Measurements from ENCODE around the gene PCSK6. TPM values are rescaled to one million over a fixed set of nuclear protein-coding genes. Genes with fewer than 3 reads are reported as not detected.

The PCSK6 gene
- polyA plus RNA-seq, 2 donors, result 5.4 to 6.5 TPM

DNA sequence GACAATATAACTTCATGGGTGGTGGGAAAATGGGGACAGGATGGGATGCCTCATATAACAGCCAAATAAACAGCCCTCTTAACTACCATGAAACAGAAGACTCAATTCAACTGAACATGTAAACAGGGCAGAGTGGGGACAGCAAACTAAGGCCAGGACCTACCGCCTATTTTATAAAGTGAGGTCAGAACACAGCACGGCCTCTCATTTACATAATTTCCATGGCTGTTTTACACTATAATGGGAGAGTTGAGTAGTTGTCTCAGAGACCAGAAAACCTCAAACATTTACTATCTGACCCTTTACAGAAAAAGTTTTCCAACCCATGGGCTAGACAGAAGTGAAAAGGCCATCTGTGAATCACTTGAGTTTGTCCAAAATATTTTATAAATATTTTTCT lies 137.8 kb downstream of the PCSK6 start:
- peaks cover 0 to 2% of the 10 kb centered on the region in 2 donors for H3K27me3 ChIP-seq (ENCODE audit: control insufficient read depth in 1 of 2, insufficient read depth in 2 of 2, low read length in 2 of 2)
- 69 to 81% methylated on average over 2 of the region's 2 CpGs for WGBS, 2 donors
- H3K4me1 ChIP-seq (ENCODE audit: control insufficient read depth in 2 of 2, insufficient read depth in 2 of 2, low read length in 1 of 2), result no peaks in the 10 kb centered on the region
- H3K9me3 ChIP-seq (ENCODE audit: control insufficient read depth in 2 of 2, insufficient read depth in 1 of 2, low read depth in 1 of 2, low read length in 1 of 2), result peaks cover 0 to 2% of the 10 kb centered on the region in 2 donors
- no peak overlapping the region for H3K4me3 ChIP-seq (ENCODE audit: low read depth in 1 of 2, low read length in 2 of 2)
- no peak overlapping the region for H3K27ac ChIP-seq (ENCODE audit: low read depth in 2 of 2, low read length in 1 of 2)
- no peaks in the 10 kb centered on the region for H3K36me3 ChIP-seq (ENCODE audit: control insufficient read depth in 2 of 2, insufficient read depth in 2 of 2, low read length in 1 of 2)

DNA sequence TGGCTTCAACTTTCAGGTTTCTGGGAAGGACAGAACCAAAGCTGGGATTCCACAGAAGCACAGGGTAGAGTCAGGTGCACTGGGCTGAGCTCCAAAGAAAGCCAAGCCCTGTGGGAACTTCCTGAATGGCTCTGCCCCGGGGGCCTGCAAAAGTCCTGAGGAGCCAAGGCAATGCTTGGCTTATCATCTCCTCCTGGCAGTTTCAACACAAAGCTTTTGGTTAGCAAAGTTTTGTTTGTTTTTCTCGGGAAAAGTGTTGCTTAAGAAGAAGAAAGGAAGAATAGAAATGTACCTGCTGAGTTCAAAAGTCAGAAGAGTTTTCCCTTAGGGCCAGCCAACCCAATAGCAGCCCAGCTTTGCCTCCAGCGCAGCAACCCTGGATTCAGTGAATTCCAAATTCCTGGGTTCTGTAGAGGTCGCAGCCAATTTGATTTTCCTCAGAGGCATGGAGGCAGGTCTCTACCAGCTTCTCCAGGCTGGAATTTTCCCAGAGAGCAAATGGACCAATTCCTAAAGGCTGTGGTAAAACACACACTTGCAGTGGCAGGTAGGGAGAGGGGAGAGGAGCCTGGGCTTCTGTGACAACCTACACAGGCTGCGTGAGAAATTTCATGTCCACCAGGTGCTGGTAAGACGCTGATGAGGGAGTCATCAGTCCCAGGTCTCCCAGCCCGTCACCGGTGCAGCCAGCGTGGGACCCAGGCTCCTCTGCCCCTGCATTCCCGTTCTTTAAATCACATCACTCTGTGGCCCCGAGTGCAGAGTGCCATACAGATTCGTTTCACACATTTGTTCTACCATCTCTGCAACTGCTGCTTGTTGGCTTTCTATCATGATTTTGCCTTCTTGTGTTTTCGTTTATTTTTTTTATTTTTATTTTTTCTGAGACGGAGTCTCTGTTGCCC lies 140.2 kb downstream of the PCSK6 start:
- WGBS, 2 donors, result 41 to 58% methylated on average over 14 of the region's 14 CpGs
- H3K27me3 ChIP-seq (ENCODE audit: control insufficient read depth in 1 of 2, insufficient read depth in 2 of 2, low read length in 2 of 2), result peaks cover 0 to 2% of the 10 kb centered on the region in 2 donors
- H3K36me3 ChIP-seq (ENCODE audit: control insufficient read depth in 2 of 2, insufficient read depth in 2 of 2, low read length in 1 of 2), result no peaks in the 10 kb centered on the region
- no peak overlapping the region for H3K4me3 ChIP-seq (ENCODE audit: low read depth in 1 of 2, low read length in 2 of 2)
- no peaks in the 10 kb centered on the region for H3K4me1 ChIP-seq (ENCODE audit: control insufficient read depth in 2 of 2, insufficient read depth in 2 of 2, low read length in 1 of 2)
- H3K9me3 ChIP-seq (ENCODE audit: control insufficient read depth in 2 of 2, insufficient read depth in 1 of 2, low read depth in 1 of 2, low read length in 1 of 2), result peaks cover 0 to 2% of the 10 kb centered on the region in 2 donors
- H3K27ac ChIP-seq (ENCODE audit: low read depth in 2 of 2, low read length in 1 of 2), result no peak overlapping the region

- 45 to 53% methylated on average over 11 to 12 of the region's 12 CpGs for WGBS, 2 donors
- no peak overlapping the region for H3K27ac ChIP-seq (ENCODE audit: low read depth in 2 of 2, low read length in 1 of 2)
- peaks cover 0 to 2% of the 10 kb centered on the region in 2 donors for H3K9me3 ChIP-seq (ENCODE audit: control insufficient read depth in 2 of 2, insufficient read depth in 1 of 2, low read depth in 1 of 2, low read length in 1 of 2)
- H3K4me3 ChIP-seq (ENCODE audit: low read depth in 1 of 2, low read length in 2 of 2), result no peak overlapping the region
- H3K27me3 ChIP-seq (ENCODE audit: control insufficient read depth in 1 of 2, insufficient read depth in 2 of 2, low read length in 2 of 2), result peaks cover 0 to 2% of the 10 kb centered on the region in 2 donors
- no peaks in the 10 kb centered on the region for H3K4me1 ChIP-seq (ENCODE audit: control insufficient read depth in 2 of 2, insufficient read depth in 2 of 2, low read length in 1 of 2)
- H3K36me3 ChIP-seq (ENCODE audit: control insufficient read depth in 2 of 2, insufficient read depth in 2 of 2, low read length in 1 of 2), result no peaks in the 10 kb centered on the region
Observed at GRCh38 chr15:101348643-101349042, 140.9 kb downstream of the PCSK6 start.

- Histone ChIP-seq H3K4me1 (ENCODE audit: control insufficient read depth in 2 of 2, insufficient read depth in 2 of 2, low read length in 1 of 2) (no peaks in the 10 kb centered on the region), H3K4me3 (ENCODE audit: low read depth in 1 of 2, low read length in 2 of 2) (no peak overlapping the region), H3K27me3 (ENCODE audit: control insufficient read depth in 1 of 2, insufficient read depth in 2 of 2, low read length in 2 of 2) (peaks cover 0 to 2% of the 10 kb centered on the region in 2 donors), H3K9me3 (ENCODE audit: control insufficient read depth in 2 of 2, insufficient read depth in 1 of 2, low read depth in 1 of 2, low read length in 1 of 2) (peaks cover 0 to 2% of the 10 kb centered on the region in 2 donors), H3K36me3 (ENCODE audit: control insufficient read depth in 2 of 2, insufficient read depth in 2 of 2, low read length in 1 of 2) (no peaks in the 10 kb centered on the region), H3K27ac (ENCODE audit: low read depth in 2 of 2, low read length in 1 of 2) (no peak overlapping the region)
- WGBS, 2 donors, result 75 to 82% methylated on average over 17 of the region's 17 CpGs
Observed at GRCh38 chr15:101348015-101348414, 141.5 kb downstream of the PCSK6 start.

GRCh38 chr15:101347454-101347853 lies 142.1 kb downstream of the PCSK6 start:
- H3K36me3 ChIP-seq (ENCODE audit: control insufficient read depth in 2 of 2, insufficient read depth in 2 of 2, low read length in 1 of 2), result no peaks in the 10 kb centered on the region
- no peak overlapping the region for H3K27ac ChIP-seq (ENCODE audit: low read depth in 2 of 2, low read length in 1 of 2)
- H3K4me1 ChIP-seq (ENCODE audit: control insufficient read depth in 2 of 2, insufficient read depth in 2 of 2, low read length in 1 of 2), result no peaks in the 10 kb centered on the region
- peaks cover 0 to 2% of the 10 kb centered on the region in 2 donors for H3K9me3 ChIP-seq (ENCODE audit: control insufficient read depth in 2 of 2, insufficient read depth in 1 of 2, low read depth in 1 of 2, low read length in 1 of 2)
- H3K4me3 ChIP-seq (ENCODE audit: low read depth in 1 of 2, low read length in 2 of 2), result no peak overlapping the region
- 70 to 76% methylated on average over 5 of the region's 5 CpGs for WGBS, 2 donors
- peaks cover 0 to 2% of the 10 kb centered on the region in 2 donors for H3K27me3 ChIP-seq (ENCODE audit: control insufficient read depth in 1 of 2, insufficient read depth in 2 of 2, low read length in 2 of 2)

DNA sequence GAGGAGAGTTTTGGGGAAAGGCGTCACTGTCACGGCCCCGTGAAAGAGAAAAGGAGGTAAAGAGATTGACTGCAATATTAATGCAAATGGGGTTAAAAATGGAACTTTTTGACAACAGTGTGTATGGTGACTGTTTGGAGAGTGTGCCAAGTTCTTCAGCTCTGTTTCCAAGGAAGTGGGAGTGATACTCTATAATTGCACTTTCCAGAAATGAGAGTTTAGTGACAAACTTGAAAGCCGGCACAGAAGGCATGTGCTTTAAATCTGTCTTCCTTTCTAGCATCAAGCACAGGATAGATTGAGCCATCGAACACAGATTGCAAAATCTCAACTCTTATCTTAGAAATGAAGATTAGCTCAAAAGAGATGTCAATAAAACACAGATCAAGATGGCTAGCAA lies 142.6 kb downstream of the PCSK6 start:
- Histone ChIP-seq H3K36me3 (ENCODE audit: control insufficient read depth in 2 of 2, insufficient read depth in 2 of 2, low read length in 1 of 2) (no peaks in the 10 kb centered on the region), H3K9me3 (ENCODE audit: control insufficient read depth in 2 of 2, insufficient read depth in 1 of 2, low read depth in 1 of 2, low read length in 1 of 2) (peaks cover 0 to 2% of the 10 kb centered on the region in 2 donors), H3K27me3 (ENCODE audit: control insufficient read depth in 1 of 2, insufficient read depth in 2 of 2, low read length in 2 of 2) (peaks cover 0 to 2% of the 10 kb centered on the region in 2 donors), H3K4me3 (ENCODE audit: low read depth in 1 of 2, low read length in 2 of 2) (no peak overlapping the region), H3K27ac (ENCODE audit: low read depth in 2 of 2, low read length in 1 of 2) (no peak overlapping the region), H3K4me1 (ENCODE audit: control insufficient read depth in 2 of 2, insufficient read depth in 2 of 2, low read length in 1 of 2) (no peaks in the 10 kb centered on the region)
- 69 to 80% methylated on average over 5 of the region's 5 CpGs for WGBS, 2 donors

GRCh38 chr15:101342056-101342455 lies 147.5 kb downstream of the PCSK6 start:
- Histone ChIP-seq H3K27me3 (ENCODE audit: control insufficient read depth in 1 of 2, insufficient read depth in 2 of 2, low read length in 2 of 2) (no peaks in the 10 kb centered on the region), H3K4me3 (ENCODE audit: low read depth in 1 of 2, low read length in 2 of 2) (no peak overlapping the region), H3K27ac (ENCODE audit: low read depth in 2 of 2, low read length in 1 of 2) (no peak overlapping the region), H3K9me3 (ENCODE audit: control insufficient read depth in 2 of 2, insufficient read depth in 1 of 2, low read depth in 1 of 2, low read length in 1 of 2) (no peaks in the 10 kb centered on the region), H3K36me3 (ENCODE audit: control insufficient read depth in 2 of 2, insufficient read depth in 2 of 2, low read length in 1 of 2) (no peaks in the 10 kb centered on the region), H3K4me1 (ENCODE audit: control insufficient read depth in 2 of 2, insufficient read depth in 2 of 2, low read length in 1 of 2) (no peaks in the 10 kb centered on the region)

- Histone ChIP-seq H3K36me3 (ENCODE audit: control insufficient read depth in 2 of 2, insufficient read depth in 2 of 2, low read length in 1 of 2) (no peaks in the 10 kb centered on the region), H3K27me3 (ENCODE audit: control insufficient read depth in 1 of 2, insufficient read depth in 2 of 2, low read length in 2 of 2) (no peaks in the 10 kb centered on the region), H3K4me3 (ENCODE audit: low read depth in 1 of 2, low read length in 2 of 2) (no peak overlapping the region), H3K4me1 (ENCODE audit: control insufficient read depth in 2 of 2, insufficient read depth in 2 of 2, low read length in 1 of 2) (peaks cover 0 to 2% of the 10 kb centered on the region in 2 donors), H3K9me3 (ENCODE audit: control insufficient read depth in 2 of 2, insufficient read depth in 1 of 2, low read depth in 1 of 2, low read length in 1 of 2) (no peaks in the 10 kb centered on the region), H3K27ac (ENCODE audit: low read depth in 2 of 2, low read length in 1 of 2) (no peak overlapping the region)
- WGBS, 2 donors, result 69 to 75% methylated on average over 1 of the region's 1 CpG
Observed at GRCh38 chr15:101338502-101339057, 150.9 kb downstream of the PCSK6 start.

DNA sequence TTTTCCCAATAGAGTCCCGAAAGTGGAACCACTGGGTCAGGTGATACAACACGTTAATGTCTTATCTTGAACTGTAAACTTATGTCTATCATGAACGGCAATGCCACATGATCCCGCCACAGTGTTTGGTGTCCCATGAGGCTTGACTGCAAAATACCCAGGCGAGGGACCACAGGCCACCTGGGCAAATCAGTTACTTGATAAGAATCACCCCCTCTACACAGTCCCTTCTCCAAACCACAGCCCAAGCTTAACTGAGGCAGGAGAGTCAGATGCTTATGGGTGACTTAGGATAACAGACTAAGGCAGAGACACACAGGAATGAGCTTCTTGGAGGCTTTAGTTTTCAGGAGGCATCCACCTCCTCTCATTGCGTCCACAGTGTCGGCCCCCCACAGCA lies 151.5 kb downstream of the PCSK6 start:
- H3K4me3 ChIP-seq (ENCODE audit: low read depth in 1 of 2, low read length in 2 of 2), result no peak overlapping the region
- no peaks in the 10 kb centered on the region for H3K27me3 ChIP-seq (ENCODE audit: control insufficient read depth in 1 of 2, insufficient read depth in 2 of 2, low read length in 2 of 2)
- no peaks in the 10 kb centered on the region for H3K9me3 ChIP-seq (ENCODE audit: control insufficient read depth in 2 of 2, insufficient read depth in 1 of 2, low read depth in 1 of 2, low read length in 1 of 2)
- H3K36me3 ChIP-seq (ENCODE audit: control insufficient read depth in 2 of 2, insufficient read depth in 2 of 2, low read length in 1 of 2), result no peaks in the 10 kb centered on the region
- 72 to 77% methylated on average over 7 of the region's 7 CpGs for WGBS, 2 donors
- H3K27ac ChIP-seq (ENCODE audit: low read depth in 2 of 2, low read length in 1 of 2), result no peak overlapping the region
- H3K4me1 ChIP-seq (ENCODE audit: control insufficient read depth in 2 of 2, insufficient read depth in 2 of 2, low read length in 1 of 2), result peaks cover 0 to 2% of the 10 kb centered on the region in 2 donors

Measured in esophagus (tissue), 2 donors.